Measurements from ENCODE around the gene ZNF724.
"Not testable (repeated sequence)": the region's sequence is repeated elsewhere in the genome, so short reads cannot be mapped to it uniquely, and the experiment has no call there.

ZNF724 gene

GRCh38 chr19:23249911-23250649 is at the start of gene ZNF724:
Gene ZNF724, minus strand, starts transcription at chr19:23250394. Its CDS starts 152 bp downstream, at chr19:23250242.
- peak within 1 kb of the TSS; percentile 84 for H3K4me3 ChIP-seq (ENCODE audit: low read depth, low read length)
- no peak for TF ChIP-seq CTCF (IDR thresholded peaks at IDR 0.05; ENCODE audit: insufficient read depth, low read length, missing control alignments)
- peak; percentile 86 for DNase-seq (ENCODE audit: low read depth, low spot score)
- POLR2A ChIA-PET, result interaction anchor here (0.7 to 1.1 kb wide), 3 partner anchors 24 to 246 kb away, joined by 3 to 7 read pairs (median 5); partner anchors contain the start of gene ZNF91
- CTCF ChIA-PET, result no interaction called here

- ChIA-PET POLR2A (no interaction called here), CTCF (no interaction called here)
- DNase-seq (ENCODE audit: low read depth, low spot score), result no peak
- no peak overlapping the region for H3K4me3 ChIP-seq (ENCODE audit: low read depth, low read length)
- TF ChIP-seq CTCF (IDR thresholded peaks at IDR 0.05; ENCODE audit: insufficient read depth, low read length, missing control alignments), result no peak
Measured at GRCh38 chr19:23294141-23294540, 43.9 kb upstream of the ZNF724 start.

GRCh38 chr19:23289966-23290365 is 39.8 kb upstream of the ZNF724 start:
- DNase-seq (ENCODE audit: low read depth, low spot score); CTCF ChIA-PET; H3K4me3 ChIP-seq (ENCODE audit: low read depth, low read length); POLR2A ChIA-PET: not testable (repeated sequence)

GRCh38 chr19:23287620-23288019 is 37.4 kb upstream of the ZNF724 start:
- CTCF ChIA-PET, result no interaction called here
- no peak for DNase-seq (ENCODE audit: low read depth, low spot score)
- TF ChIP-seq CTCF (IDR thresholded peaks at IDR 0.05; ENCODE audit: insufficient read depth, low read length, missing control alignments), result no peak
- POLR2A ChIA-PET, result no interaction called here
- H3K4me3 ChIP-seq (ENCODE audit: low read depth, low read length), result no peak overlapping the region

GRCh38 chr19:23286477-23286876 is 36.3 kb upstream of the ZNF724 start:
- no peak for DNase-seq (ENCODE audit: low read depth, low spot score)
- H3K4me3 ChIP-seq (ENCODE audit: low read depth, low read length), result no peak overlapping the region
- no peak for TF ChIP-seq CTCF (IDR thresholded peaks at IDR 0.05; ENCODE audit: insufficient read depth, low read length, missing control alignments)
- ChIA-PET CTCF (no interaction called here), POLR2A (no interaction called here)

GRCh38 chr19:23285948-23286347 is 35.8 kb upstream of the ZNF724 start:
- POLR2A ChIA-PET, result no interaction called here
- CTCF ChIA-PET, result no interaction called here
- TF ChIP-seq CTCF (IDR thresholded peaks at IDR 0.05; ENCODE audit: insufficient read depth, low read length, missing control alignments), result no peak
- no peak overlapping the region for H3K4me3 ChIP-seq (ENCODE audit: low read depth, low read length)
- no peak for DNase-seq (ENCODE audit: low read depth, low spot score)

GRCh38 chr19:23285326-23285725 is 35.1 kb upstream of the ZNF724 start:
- CTCF ChIA-PET; POLR2A ChIA-PET; DNase-seq (ENCODE audit: low read depth, low spot score); H3K4me3 ChIP-seq (ENCODE audit: low read depth, low read length): not testable (repeated sequence)

Data from AG04449 (cell line).